MG63 (cell line): Measurements from ENCODE around the gene TRIM48. TPM values are rescaled to one million over a fixed set of nuclear protein-coding genes. Genes with fewer than 3 reads are reported as not detected.
"Not testable (repeated sequence)": the region's sequence is repeated elsewhere in the genome, so short reads cannot be mapped to it uniquely, and the experiment has no call there.

Experiments
- DNase-seq: peaks from one replicate; pipeline ENCODE4 v3.0.0-alpha.2; 2020
- H3K27me3 ChIP-seq: fragments of 250-450 bp; sonication (Bioruptor Pico); 2 replicates; pipeline ENCODE4 v1.5.1; 2020; ENCODE audit warnings: mild to moderate bottlenecking, moderate library complexity
- H3K36me3 ChIP-seq: fragments of 250-450 bp; sonication (Bioruptor Pico); 2 replicates; pipeline ENCODE4 v1.5.1; 2020; ENCODE audit warnings: mild to moderate bottlenecking, moderate library complexity
- H3K4me3 ChIP-seq: fragments of 250-450 bp; sonication (Bioruptor Pico); 2 replicates; pipeline ENCODE4 v1.5.1; 2020; ENCODE audit warnings: mild to moderate bottlenecking, moderate library complexity
- H3K9me3 ChIP-seq: fragments of 250-450 bp; sonication (Bioruptor Pico); 2 replicates; pipeline ENCODE4 v1.5.1; 2020; ENCODE audit warnings: mild to moderate bottlenecking, moderate library complexity
- total RNA-seq: library from RNA; depleted of rRNA; stranded (reverse); fragments of >200 nt; shearing (Covaris generic); gene quantifications from 2 replicates; pipeline ENCODE4 v1.2.3, GENCODE V29; 2014; ENCODE audit warnings: low replicate concordance; rRNA removed

The TRIM48 gene
- total RNA-seq: not detected in 2 replicates

GRCh38 chr11:55261855-55262254 is at the start of gene TRIM48:
TSS of gene TRIM48 (plus strand) at chr11:55262155. CDS start at chr11:55262268, 113 bp downstream.
- not testable (repeated sequence) for H3K27me3 ChIP-seq, DNase-seq, H3K36me3 ChIP-seq, H3K9me3 ChIP-seq, H3K4me3 ChIP-seq

GRCh38 chr11:55238316-55238715 is 23.6 kb upstream of the TRIM48 start:
- not testable (repeated sequence) for H3K4me3 ChIP-seq, H3K9me3 ChIP-seq, DNase-seq, H3K36me3 ChIP-seq, H3K27me3 ChIP-seq

- no peak overlapping the region for H3K4me3 ChIP-seq
- DNase-seq: no peak
- no peaks in the 10 kb centered on the region for H3K36me3 ChIP-seq
- H3K27me3 ChIP-seq: no peaks in the 10 kb centered on the region
- H3K9me3 ChIP-seq: no peaks in the 10 kb centered on the region
These were observed 1.1 kb downstream of the TRIM48 start for GRCh38 chr11:55263081-55263480.

Other genes with a start within 250 kb of the TRIM48 start
- not detected in 2 replicates for gene OR4A16, start 81.0 kb downstream of the TRIM48 start, total RNA-seq
- not detected in 2 replicates for gene OR4A15, start 105.8 kb downstream of the TRIM48 start, total RNA-seq